CD4-positive, alpha-beta T cell (primary cell): ENCODE data around the gene UNC50. TPM values are rescaled to one million over a fixed set of nuclear protein-coding genes. Genes with fewer than 3 reads are reported as not detected.

ENCODE experiments used
- ATAC-seq: fragments of 200-7000 bp; cut with Tn5 transposase; one replicate; pipeline ENCODE4 v1.10.0; 2022; ENCODE audit warnings: mild to moderate bottlenecking; ENCODE audit not compliant: poor library complexity
- CTCF ChIA-PET: fragments of 350-600 bp; sonication (Branson Sonifier 250); formaldehyde crosslinking; loops from one replicate; lab custom pipeline; 2021; ENCODE audit warnings: antibody characterized with exemption, inconsistent platforms; lab: Charles Lee
- POLR2A ChIA-PET: fragments of 350-600 bp; sonication (Branson Sonifier 250); formaldehyde crosslinking; loops from one replicate; lab custom pipeline; 2021; ENCODE audit warnings: antibody characterized with exemption, inconsistent platforms; lab: Charles Lee
- DNase-seq, 14 experiments: peaks; one replicate each; pipeline ENCODE4 v3.0.0-alpha.2; 2013 to 2020; ENCODE audit warnings: mixed read lengths in 2 of 14
- H3K27ac ChIP-seq, 2 donors: one replicate each; pipeline versions ENCODE4 v1.5.1 to v1.7.0; 2013; ENCODE audit warnings: low read length in 2 of 2, low read depth in 1 of 2, mild to moderate bottlenecking in 1 of 2
- H3K27me3 ChIP-seq, 2 experiments: 1 replicate in 1 of 2; 2 replicates in 1 of 2; pipeline versions ENCODE4 v1.6.1 to v1.7.0; 2013; ENCODE audit warnings: low read length in 2 of 2, control low read depth in 1 of 2, mild to moderate bottlenecking in 1 of 2, moderate library complexity in 1 of 2; ENCODE audit not compliant: insufficient read depth in 2 of 2, control insufficient read depth in 1 of 2
- H3K36me3 ChIP-seq: one replicate; pipeline ENCODE4 v1.6.1; 2013; ENCODE audit warnings: low read length, control low read depth; ENCODE audit not compliant: insufficient read depth
- H3K4me1 ChIP-seq: one replicate; pipeline ENCODE4 v1.6.1; 2013; ENCODE audit warnings: low read length, control low read depth; ENCODE audit not compliant: insufficient read depth
- H3K4me3 ChIP-seq: one replicate; pipeline ENCODE4 v1.5.1; 2013; ENCODE audit warnings: mild to moderate bottlenecking, low read length, moderate library complexity
- H3K9me3 ChIP-seq, 2 experiments: 1 replicate in 1 of 2; 2 replicates in 1 of 2; pipeline versions ENCODE4 v1.6.1 to v1.7.0; 2013; ENCODE audit warnings: low read length in 2 of 2, mild to moderate bottlenecking in 2 of 2, control low read depth in 1 of 2, moderate library complexity in 1 of 2; ENCODE audit not compliant: control insufficient read depth in 1 of 2, insufficient read depth in 1 of 2
- H3K27ac Mint-ChIP-seq: one replicate; pipeline ENCODE4 v1.8.0; 2020; ENCODE audit warnings: mixed read lengths
- H3K27me3 Mint-ChIP-seq: one replicate; pipeline ENCODE4 v1.8.0; 2021; ENCODE audit warnings: mixed read lengths
- H3K36me3 Mint-ChIP-seq: one replicate; pipeline ENCODE4 v1.8.0; 2021; ENCODE audit warnings: low read depth, mixed read lengths
- H3K4me1 Mint-ChIP-seq: one replicate; pipeline ENCODE4 v1.8.0; 2021; ENCODE audit warnings: low read depth, mixed read lengths
- H3K4me3 Mint-ChIP-seq: one replicate; pipeline ENCODE4 v1.8.0; 2020; ENCODE audit warnings: mild to moderate bottlenecking, mixed read lengths
- H3K9me3 Mint-ChIP-seq: one replicate; pipeline ENCODE4 v1.8.0; 2020; ENCODE audit warnings: mixed read lengths
- CTCF ChIP-seq: fragments of 200-600 bp; IDR thresholded peaks from one replicate; pipeline ENCODE4 v1.8.0; 2022; ENCODE audit warnings: antibody characterized with exemption, mild to moderate bottlenecking
- intact Hi-C, 2 experiments: fragments of 100-400 bp; cut with DNase I in 1 of 2; cut with micrococcal nuclease in 1 of 2; formaldehyde crosslinking; loops; one replicate each; pipeline versions ENCODE4 v1.15.1 to v1.9.0; 2023 to 2025; cut with DNase I, micrococcal nuclease
- total RNA-seq, 174 experiments: library from RNA in 2 of 174; stranded (reverse) in 2 of 174; gene quantifications; one replicate each; pipeline ENCODE4 v1.2.3 and lab custom pipeline; 2021 to 2026

The UNC50 gene
- total RNA-seq, 2 experiments from 2014 or later = 17.1 to 17.5 TPM

DNA sequence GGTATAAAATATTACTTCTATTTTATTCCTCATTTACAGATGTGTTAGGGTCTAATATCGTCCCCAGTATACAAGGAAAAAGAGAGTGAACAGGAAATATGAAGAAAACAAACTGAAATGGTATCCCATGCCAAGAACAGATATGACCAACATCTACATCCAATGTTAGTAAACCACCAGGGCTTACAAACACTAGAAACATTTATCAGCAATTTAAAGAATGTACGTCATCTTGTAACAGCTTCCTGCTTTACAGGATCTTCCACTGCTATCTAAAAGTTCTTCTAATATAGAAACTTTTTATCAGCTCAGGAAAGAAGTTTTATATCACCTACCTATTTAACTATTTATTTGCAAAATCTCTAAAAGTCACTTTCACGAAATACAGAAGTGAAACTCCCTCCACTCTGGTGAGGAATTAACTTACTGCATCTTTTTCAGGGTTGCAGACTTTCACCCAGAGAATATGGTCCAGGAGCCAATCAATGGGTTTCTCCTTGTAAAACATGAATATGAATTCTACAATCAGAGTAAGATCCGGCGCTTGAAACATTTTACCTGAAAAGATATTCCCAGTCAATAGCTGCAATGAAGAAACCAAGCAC lies 35.2 kb downstream of the UNC50 start:
- ChIA-PET CTCF (no interaction called here), POLR2A (no interaction called here)
- Mint-ChIP-seq H3K4me3 (no peak overlapping the region), H3K9me3 (no peaks in the 10 kb centered on the region), H3K27me3 (no peaks in the 10 kb centered on the region), H3K4me1 (peaks cover 24% of the 10 kb centered on the region), H3K27ac (peak overlapping the region; percentile 77), H3K36me3 (peaks cover 90% of the 10 kb centered on the region)
- Histone ChIP-seq H3K27ac (no peak overlapping the region), H3K4me3 (no peak overlapping the region), H3K4me1 (peaks cover 7% of the 10 kb centered on the region), H3K36me3 (peaks cover 90% of the 10 kb centered on the region), H3K9me3 (no peaks in the 10 kb centered on the region), H3K27me3 (no peaks in the 10 kb centered on the region)
- DNase-seq = no peak
- ATAC-seq = no peak
- TF ChIP-seq CTCF = no peak
- intact Hi-C loops = loop anchor here in 1 of 2 experiments (10.0 kb wide), 1 partner anchor 421 kb away; no protein-coding TSS in a partner anchor

- ChIA-PET CTCF (no interaction called here), POLR2A (no interaction called here)
- no peak overlapping the region for H3K4me3 ChIP-seq
- no peaks in the 10 kb centered on the region for H3K27me3 Mint-ChIP-seq
- no peak for DNase-seq
- ATAC-seq = no peak
- no peak overlapping the region for H3K4me3 Mint-ChIP-seq
- H3K4me1 ChIP-seq = peaks cover 15% of the 10 kb centered on the region
- peaks cover 5% of the 10 kb centered on the region for H3K9me3 Mint-ChIP-seq
- H3K27me3 ChIP-seq = no peaks in the 10 kb centered on the region
- intact Hi-C loops = loop anchor here (2.0 to 10.0 kb wide), 8 partner anchors 13 to 533 kb away; partner anchors contain the start of genes MITD1 (in 1 of the 2) and MRPL30 (in 1 of the 2)
- TF ChIP-seq CTCF = no peak
- H3K9me3 ChIP-seq = peaks cover 0 to 6% of the 10 kb centered on the region in 2 experiments
- H3K27ac Mint-ChIP-seq = peak overlapping the region; percentile 77
- no peak overlapping the region for H3K27ac ChIP-seq
- peaks cover 54% of the 10 kb centered on the region for H3K4me1 Mint-ChIP-seq
- H3K36me3 ChIP-seq = peaks cover 73% of the 10 kb centered on the region
- peaks cover 95% of the 10 kb centered on the region for H3K36me3 Mint-ChIP-seq
Observed at GRCh38 chr2:98647636-98648035, 39.2 kb downstream of the UNC50 start.

- ChIA-PET CTCF (interaction anchor here (0.8 to 2.0 kb wide), 5 partner anchors 9 to 418 kb away, joined by 3 to 67 read pairs (median 4); no protein-coding TSS in a partner anchor), POLR2A (interaction anchor here (1.4 to 1.9 kb wide), 3 partner anchors 64 to 493 kb away, joined by 3 to 30 read pairs (median 5); partner anchors contain the start of gene C2orf15)
- Histone ChIP-seq H3K4me1 (peaks cover 17% of the 10 kb centered on the region), H3K36me3 (peaks cover 67% of the 10 kb centered on the region), H3K27ac (peak overlapping the region in 1 of 2 donors; percentile 55), H3K9me3 (peaks cover 0 to 6% of the 10 kb centered on the region in 2 experiments), H3K4me3 (no peak overlapping the region), H3K27me3 (no peaks in the 10 kb centered on the region)
- no peak for DNase-seq
- intact Hi-C loops = loop anchor here (2.0 to 10.0 kb wide), 8 partner anchors 14 to 532 kb away; partner anchors contain the start of genes MITD1 (in 1 of the 2) and MRPL30 (in 1 of the 2)
- ATAC-seq = no peak
- H3K27me3 Mint-ChIP-seq = no peaks in the 10 kb centered on the region
- H3K9me3 Mint-ChIP-seq = peaks cover 5% of the 10 kb centered on the region
- H3K36me3 Mint-ChIP-seq = peaks cover 95% of the 10 kb centered on the region
- H3K27ac Mint-ChIP-seq = peak overlapping the region; percentile 92
- TF ChIP-seq CTCF = no peak
- H3K4me3 Mint-ChIP-seq = no peak overlapping the region
- peaks cover 58% of the 10 kb centered on the region for H3K4me1 Mint-ChIP-seq
Observed at GRCh38 chr2:98648451-98648850, 40.1 kb downstream of the UNC50 start.
